Thoracic aorta (tissue), 2 donors: Measurements from ENCODE around the gene PRR14. TPM values are rescaled to one million over a fixed set of nuclear protein-coding genes. Genes with fewer than 3 reads are reported as not detected.
"Not testable (repeated sequence)": the region's sequence is repeated elsewhere in the genome, so short reads cannot be mapped to it uniquely, and the experiment has no call there.

Source experiments
- ATAC-seq: fragments of 150-250 bp; one replicate; pipeline ENCODE4 v1.8.0; 2017; ENCODE audit warnings: low read depth; ENCODE audit not compliant: insufficient number of reproducible peaks, low FRiP score
- DNase-seq: peaks from one replicate; pipeline ENCODE4 v3.0.0-alpha.2; 2020; ENCODE audit warnings: low spot score
- H3K27ac ChIP-seq, 2 donors: fragments of 200-600 bp; sonication (generic); 1 replicate in 1 of 2; 2 replicates in 1 of 2; pipeline ENCODE4 v1.5.1; 2016; ENCODE audit warnings: mild to moderate bottlenecking in 2 of 2, moderate library complexity in 2 of 2
- H3K27me3 ChIP-seq: fragments of 200-600 bp; sonication (generic); replicated peaks from 2 replicates; pipeline ENCODE4 v1.6.0; 2016; ENCODE audit warnings: mild to moderate bottlenecking; ENCODE audit not compliant: insufficient read depth
- H3K36me3 ChIP-seq: fragments of 200-600 bp; sonication (generic); one replicate; pipeline ENCODE4 v1.5.1; 2016
- H3K4me1 ChIP-seq, 2 donors: fragments of 200-600 bp; sonication (generic); 1 replicate in 1 of 2; 2 replicates in 1 of 2; pipeline versions ENCODE4 v1.5.1 to v1.6.0; 2016; ENCODE audit warnings: low read depth in 2 of 2, mild to moderate bottlenecking in 1 of 2; ENCODE audit not compliant: control insufficient read depth in 1 of 2
- H3K4me3 ChIP-seq: fragments of 200-600 bp; sonication (generic); 2 replicates; pipeline ENCODE4 v1.5.1; 2016; ENCODE audit warnings: mild to moderate bottlenecking
- H3K9me3 ChIP-seq: fragments of 200-600 bp; sonication (generic); 2 replicates; pipeline ENCODE4 v1.5.1; 2016
- total RNA-seq, 2 donors: library from RNA; depleted of rRNA; stranded (reverse); fragments of >200 nt; gene quantifications; one replicate each; pipeline versions ENCODE4 v1.1.0 to v1.2.3, GENCODE V29; 2016
- TF ChIP-seq, protein P1 (sequence below): fragments of 200-600 bp; sonication (generic); IDR thresholded peaks from one replicate; pipeline ENCODE4 v1.5.1; 2019; ENCODE audit warnings: antibody characterized with exemption

PRR14 gene
- total RNA-seq, 2 donors from 2014 or later, result 46.1 to 57.0 TPM

- ATAC-seq (no peak), DNase-seq (no peak)
- no peaks in the 10 kb centered on the region for H3K36me3 ChIP-seq
- H3K27me3 ChIP-seq, result no peaks in the 10 kb centered on the region
- no peak overlapping the region for H3K27ac ChIP-seq
- TF ChIP-seq, protein P1, sequence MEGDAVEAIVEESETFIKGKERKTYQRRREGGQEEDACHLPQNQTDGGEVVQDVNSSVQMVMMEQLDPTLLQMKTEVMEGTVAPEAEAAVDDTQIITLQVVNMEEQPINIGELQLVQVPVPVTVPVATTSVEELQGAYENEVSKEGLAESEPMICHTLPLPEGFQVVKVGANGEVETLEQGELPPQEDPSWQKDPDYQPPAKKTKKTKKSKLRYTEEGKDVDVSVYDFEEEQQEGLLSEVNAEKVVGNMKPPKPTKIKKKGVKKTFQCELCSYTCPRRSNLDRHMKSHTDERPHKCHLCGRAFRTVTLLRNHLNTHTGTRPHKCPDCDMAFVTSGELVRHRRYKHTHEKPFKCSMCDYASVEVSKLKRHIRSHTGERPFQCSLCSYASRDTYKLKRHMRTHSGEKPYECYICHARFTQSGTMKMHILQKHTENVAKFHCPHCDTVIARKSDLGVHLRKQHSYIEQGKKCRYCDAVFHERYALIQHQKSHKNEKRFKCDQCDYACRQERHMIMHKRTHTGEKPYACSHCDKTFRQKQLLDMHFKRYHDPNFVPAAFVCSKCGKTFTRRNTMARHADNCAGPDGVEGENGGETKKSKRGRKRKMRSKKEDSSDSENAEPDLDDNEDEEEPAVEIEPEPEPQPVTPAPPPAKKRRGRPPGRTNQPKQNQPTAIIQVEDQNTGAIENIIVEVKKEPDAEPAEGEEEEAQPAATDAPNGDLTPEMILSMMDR, result no peak
- H3K4me1 ChIP-seq, result peaks cover 0 to 1% of the 10 kb centered on the region in 2 donors
- no peaks in the 10 kb centered on the region for H3K9me3 ChIP-seq
- no peak overlapping the region for H3K4me3 ChIP-seq
These were observed 37.9 kb downstream of the PRR14 start for GRCh38 chr16:30688701-30689100.

DNA sequence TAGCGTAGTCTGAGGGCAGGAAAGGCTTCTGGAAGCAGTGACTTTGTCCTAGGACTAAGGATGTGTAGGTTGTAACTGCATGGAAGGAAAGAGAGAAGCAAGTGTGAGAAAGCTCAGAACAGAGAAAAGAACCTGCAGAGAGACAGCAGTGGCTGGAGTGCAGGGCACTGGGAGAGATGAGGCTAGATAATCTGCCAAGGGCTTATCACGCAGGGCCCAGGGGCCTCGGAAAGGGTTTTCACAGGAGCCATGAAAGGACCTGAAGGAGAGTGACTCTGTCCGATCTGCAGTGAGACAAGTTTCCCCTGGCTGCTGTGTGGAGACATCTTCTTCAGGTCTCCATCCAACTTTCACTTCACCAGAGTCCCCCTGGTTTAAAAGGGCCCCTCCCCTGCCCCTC lies 41.1 kb downstream of the PRR14 start:
- ATAC-seq (no peak), DNase-seq (no peak)
- Histone ChIP-seq H3K36me3 (no peaks in the 10 kb centered on the region), H3K9me3 (no peaks in the 10 kb centered on the region), H3K27me3 (no peaks in the 10 kb centered on the region), H3K27ac (no peak overlapping the region), H3K4me1 (peaks cover 0 to 5% of the 10 kb centered on the region in 2 donors), H3K4me3 (no peak overlapping the region)
- TF ChIP-seq, protein P1, result no peak

- DNase-seq, result no peak
- Histone ChIP-seq H3K36me3 (no peaks in the 10 kb centered on the region), H3K9me3 (no peaks in the 10 kb centered on the region), H3K27me3 (no peaks in the 10 kb centered on the region), H3K27ac (no peak overlapping the region), H3K4me3 (no peak overlapping the region), H3K4me1 (peaks cover 3 to 10% of the 10 kb centered on the region in 2 donors)
- TF ChIP-seq, protein P1, result no peak
- no peak for ATAC-seq
These were observed 41.8 kb downstream of the PRR14 start for GRCh38 chr16:30692396-30693064.

DNA sequence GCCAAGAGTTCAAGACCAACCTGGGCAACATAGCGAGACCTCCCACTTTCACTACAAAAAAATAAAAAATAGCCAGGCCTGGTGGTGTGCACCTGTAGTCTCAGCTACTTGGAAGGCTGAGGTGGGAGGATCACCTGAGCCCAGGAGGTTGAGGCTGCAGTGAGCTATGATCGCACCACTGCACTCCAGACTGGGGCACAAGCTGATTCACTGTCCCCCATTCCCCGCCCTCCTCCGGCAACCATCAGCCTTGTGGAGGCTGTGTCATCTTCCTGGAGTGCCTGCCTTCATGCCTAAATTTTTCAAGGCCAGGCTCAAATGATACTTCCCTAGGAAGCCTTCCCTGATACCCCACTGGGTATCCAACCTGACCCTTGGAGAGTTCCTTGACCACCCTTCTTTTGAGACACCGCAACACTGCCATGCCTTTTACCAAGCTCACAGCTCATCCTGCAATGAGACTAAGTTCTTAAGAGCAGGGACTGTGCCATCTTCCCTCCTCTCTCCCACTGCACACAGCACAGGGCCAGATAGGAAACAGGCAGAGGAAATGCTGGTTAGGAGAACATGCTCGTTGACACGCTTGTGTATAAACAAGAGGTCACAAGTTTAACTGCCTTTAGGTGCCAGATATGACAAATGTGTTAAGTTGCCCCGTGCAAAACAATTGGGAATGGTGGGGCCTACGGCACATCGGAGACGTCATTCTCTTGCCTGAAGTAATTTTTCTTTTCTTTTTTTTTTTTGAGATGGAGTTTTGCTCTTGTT lies 44.4 kb downstream of the PRR14 start:
- TF ChIP-seq, protein P1, result no peak
- Histone ChIP-seq H3K9me3 (no peaks in the 10 kb centered on the region), H3K4me1 (peaks cover 10 to 21% of the 10 kb centered on the region in 2 donors), H3K36me3 (no peaks in the 10 kb centered on the region), H3K27ac (no peak overlapping the region), H3K27me3 (no peaks in the 10 kb centered on the region), H3K4me3 (no peak overlapping the region)
- ATAC-seq (no peak), DNase-seq (no peak)

- not testable (repeated sequence) for H3K27ac ChIP-seq, DNase-seq, H3K36me3 ChIP-seq, H3K9me3 ChIP-seq, H3K4me3 ChIP-seq, H3K27me3 ChIP-seq, ATAC-seq
- peaks cover 10 to 29% of the 10 kb centered on the region in 2 donors for H3K4me1 ChIP-seq
These were observed 45.9 kb downstream of the PRR14 start for GRCh38 chr16:30696646-30697045.
